ENCODE results near the gene RPS2. TPM values are rescaled to one million over a fixed set of nuclear protein-coding genes. Genes with fewer than 3 reads are reported as not detected.

The RPS2 gene
- polyA plus RNA-seq, 1 of the 3 experiments (the other 2 are of a cell fraction): 6,384 TPM

GRCh38 chr16:1916640-1916990, 48.0 kb downstream of the RPS2 start:
- ChIA-PET POLR2A (interaction anchor here (1.0 kb wide), 1 partner anchor 48 kb away, joined by 4 read pairs; the partner anchor contains the start of gene RPS2), CTCF (interaction anchor here (1.0 to 5.2 kb wide), 3 partner anchors 12 to 54 kb away, joined by 3 to 38 read pairs (median 3); no protein-coding TSS in a partner anchor)
- Histone ChIP-seq H3K9me3 (no peaks in the 10 kb centered on the region), H3K4me3 (ENCODE audit: low read depth in 2 of 2, low read length in 1 of 2) (no peak overlapping the region), H3K27me3 (ENCODE audit: insufficient read depth) (peaks cover 45% of the 10 kb centered on the region), H3K9me2 (no peaks in the 10 kb centered on the region), H3K27ac (ENCODE audit: low read depth in 2 of 2, low read length in 1 of 2) (no peak overlapping the region), H3K4me1 (ENCODE audit: control insufficient read depth in 1 of 2, insufficient read depth in 2 of 2, low read depth in 1 of 2, low read length in 1 of 2) (peaks cover 0 to 13% of the 10 kb centered on the region in 2 experiments; a peak in 1 of 4 replicates), H3K36me3 (replicated peaks in 1 of 2; ENCODE audit: control insufficient read depth in 1 of 2, insufficient read depth in 2 of 2, low read length in 1 of 2) (no peaks in the 10 kb centered on the region), H3F3A (replicated peaks; ENCODE audit: insufficient read depth) (no peaks in the 10 kb centered on the region), H2AFZ (ENCODE audit: low read depth) (no peak overlapping the region), H4K20me1 (ENCODE audit: insufficient read depth) (no peaks in the 10 kb centered on the region), H3K79me2 (ENCODE audit: insufficient read depth) (no peaks in the 10 kb centered on the region), H3K4me2 (no peak overlapping the region), H3K9ac (no peak overlapping the region)
- DNase-seq: no peak
- WGBS (ENCODE audit: low lambda C conversion rate): 30% methylated on average over 5 of the region's 5 CpGs
- TF ChIP-seq NFIC (IDR thresholded peaks at IDR 0.05; ENCODE audit: borderline replicate concordance) (no peak), TEAD4 (IDR thresholded peaks at IDR 0.05; ENCODE audit: borderline replicate concordance, insufficient read depth) (no peak), MXI1 (IDR thresholded peaks at IDR 0.05; ENCODE audit: low read depth, low read length) (no peak), USF2 (IDR thresholded peaks at IDR 0.05; ENCODE audit: borderline replicate concordance, low read depth, low read length) (no peak), EP300 (IDR thresholded peaks at IDR 0.05; ENCODE audit: borderline replicate concordance in 1 of 2, low read depth in 1 of 2, low read length in 1 of 2) (no peak), POLR2AphosphoS5 (IDR thresholded peaks at IDR 0.05; ENCODE audit: low read depth, low read length) (no peak), JUND (IDR thresholded peaks at IDR 0.05) (no peak), RXRA (IDR thresholded peaks at IDR 0.05; ENCODE audit: borderline replicate concordance, low read depth) (no peak), REST (IDR thresholded peaks at IDR 0.05; ENCODE audit: low read depth, low read length) (no peak), GATA2 (CRISPR knock-in tag; IDR thresholded peaks at IDR 0.05) (no peak), RFX5 (IDR thresholded peaks at IDR 0.05; ENCODE audit: low read length) (no peak), SIN3A (IDR thresholded peaks at IDR 0.05; ENCODE audit: borderline replicate concordance, low read depth, low read length) (no peak), MAX (IDR thresholded peaks at IDR 0.05; ENCODE audit: low read depth) (no peak), ZBTB33 (IDR thresholded peaks at IDR 0.05; ENCODE audit: borderline replicate concordance, low read depth) (no peak), FOXM1 (IDR thresholded peaks at IDR 0.05; ENCODE audit: low read depth) (no peak), SMC3 (IDR thresholded peaks at IDR 0.05; ENCODE audit: low read depth, low read length) (no peak), RCOR1 (IDR thresholded peaks at IDR 0.05; ENCODE audit: low read length) (no peak)
